Endothelial cell of umbilical vein (primary cell): Measurements from ENCODE around the gene CCT4. TPM values are rescaled to one million over a fixed set of nuclear protein-coding genes. Genes with fewer than 3 reads are reported as not detected.

ENCODE experiments used
- BruUV-seq: library from RNA; stranded (reverse); fragments of 400-500 nt; replicated peaks from 2 replicates; lab custom pipeline; 2021; lab: Mats Ljungman, UMichigan
- CTCF ChIA-PET: fragments of 300-600, 350-600 bp; sonication (Branson Sonifier 250); formaldehyde crosslinking; loops from one replicate; lab custom pipeline; 2021; ENCODE audit warnings: antibody characterized with exemption, inconsistent platforms; lab: Charles Lee
- POLR2A ChIA-PET: fragments of 300-600, 350-600 bp; sonication (Branson Sonifier 250); formaldehyde crosslinking; loops from one replicate; lab custom pipeline; 2021; ENCODE audit warnings: antibody characterized with exemption, inconsistent platforms; lab: Charles Lee
- DNase-seq: peaks from one replicate; pipeline ENCODE4 v3.0.0-alpha.2; 2011; ENCODE audit warnings: low read depth, low spot score
- FAIRE-seq: peaks from 2 replicates; lab custom pipeline; 2011; peaks lifted over from hg19 to GRCh38; lab: Jason Lieb, UNC
- H2AFZ ChIP-seq: 2 replicates; pipeline ENCODE4 v1.6.0; 2012; ENCODE audit warnings: low read depth, low read length, control low read depth, inconsistent platforms
- H3K27ac ChIP-seq: 2 replicates; pipeline ENCODE4 v1.5.1; 2011; ENCODE audit warnings: low read depth, mild to moderate bottlenecking, control low read depth, low read length, moderate library complexity; ENCODE audit not compliant: insufficient read depth
- H3K27me3 ChIP-seq, 2 experiments: 2 replicates each; pipeline versions ENCODE4 v1.6.0 to v1.6.1; 2011; ENCODE audit warnings: low read length in 2 of 2, mixed read lengths in 1 of 2; ENCODE audit not compliant: control insufficient read depth in 2 of 2, insufficient read depth in 2 of 2
- H3K36me3 ChIP-seq, 2 experiments: 2 replicates in 1 of 2; 3 replicates in 1 of 2; pipeline ENCODE4 v1.5.1; 2011; ENCODE audit warnings: low read length in 2 of 2, mild to moderate bottlenecking in 1 of 2, moderate library complexity in 1 of 2; ENCODE audit not compliant: control insufficient read depth in 2 of 2, insufficient read depth in 2 of 2; ENCODE audit errors: extremely low read depth in 1 of 2
- H3K4me1 ChIP-seq: 3 replicates; pipeline ENCODE4 v1.5.1; 2011; ENCODE audit warnings: mild to moderate bottlenecking, low read length; ENCODE audit not compliant: control insufficient read depth, insufficient read depth; ENCODE audit errors: extremely low read depth
- H3K4me2 ChIP-seq: 2 replicates; pipeline ENCODE4 v1.6.1; 2011; ENCODE audit warnings: low read length, control low read depth, mixed read lengths; ENCODE audit not compliant: insufficient read depth
- H3K4me3 ChIP-seq, 3 experiments: fragments of 200-600 bp in 1 of 3; sonication (generic), shearing (Covaris generic) in 1 of 3; replicated peaks in 1 of 3; 2 replicates each; pipeline ENCODE4 v1.5.1; 2011 to 2016; ENCODE audit warnings: control low read depth in 3 of 3, low read length in 3 of 3, mild to moderate bottlenecking in 2 of 3, inconsistent platforms in 1 of 3, low read depth in 1 of 3, moderate library complexity in 1 of 3; ENCODE audit not compliant: insufficient read depth in 1 of 3
- H3K79me2 ChIP-seq: 2 replicates; pipeline ENCODE4 v1.6.0; 2012; ENCODE audit warnings: low read length, inconsistent platforms; ENCODE audit not compliant: control insufficient read depth, insufficient read depth
- H3K9ac ChIP-seq: replicated peaks from 2 replicates; pipeline ENCODE3; 2011; ENCODE audit warnings: low read length, control low read depth; ENCODE audit not compliant: insufficient read depth; ENCODE audit errors: extremely low read depth
- H3K9me1 ChIP-seq: replicated peaks from 3 replicates; pipeline ENCODE4 v1.6.0; 2011; ENCODE audit warnings: mild to moderate bottlenecking, low read length; ENCODE audit not compliant: control insufficient read depth, insufficient read depth; ENCODE audit errors: extremely low read depth
- H3K9me3 ChIP-seq: replicated peaks from 2 replicates; pipeline ENCODE4 v1.5.1; 2012; ENCODE audit warnings: low read length, inconsistent platforms; ENCODE audit not compliant: control insufficient read depth, insufficient read depth
- H4K20me1 ChIP-seq: replicated peaks from 2 replicates; pipeline ENCODE3; 2011; ENCODE audit warnings: mild to moderate bottlenecking, low read length; ENCODE audit not compliant: control insufficient read depth, insufficient read depth; ENCODE audit errors: extremely low read depth
- CTCF ChIP-seq, 2 donors: IDR thresholded peaks; 1 replicate in 1 of 2; 2 replicates in 1 of 2; pipeline ENCODE4 v1.5.1; 2011; ENCODE audit warnings: low read length in 2 of 2, mild to moderate bottlenecking in 2 of 2, moderate library complexity in 2 of 2, control low read depth in 1 of 2, inconsistent platforms in 1 of 2, low read depth in 1 of 2; ENCODE audit not compliant: insufficient read depth in 1 of 2; ENCODE audit errors: extremely low read depth in 1 of 2
- EZH2 ChIP-seq: IDR thresholded peaks from 2 replicates; pipeline ENCODE4 v1.6.1; 2012; ENCODE audit warnings: borderline replicate concordance, low read depth, mild to moderate bottlenecking, moderate library complexity, low read length, inconsistent platforms; ENCODE audit not compliant: severe bottlenecking
- FOS ChIP-seq: IDR thresholded peaks from 2 replicates; pipeline ENCODE4 v1.6.1; 2011; ENCODE audit warnings: mild to moderate bottlenecking, low read length, moderate library complexity, borderline replicate concordance; ENCODE audit not compliant: insufficient read depth
- GATA2 ChIP-seq: IDR thresholded peaks from 2 replicates; pipeline ENCODE4 v1.7.0; 2011; ENCODE audit warnings: low read depth, mild to moderate bottlenecking, moderate library complexity, mixed read lengths, low read length; ENCODE audit not compliant: insufficient read length, insufficient read depth
- JUN ChIP-seq: IDR thresholded peaks from 2 replicates; pipeline ENCODE4 v1.6.1; 2011; ENCODE audit warnings: borderline replicate concordance, low read depth; ENCODE audit not compliant: insufficient read length, insufficient read depth
- MAX ChIP-seq: IDR thresholded peaks from 2 replicates; pipeline ENCODE4 v1.6.1; 2011; ENCODE audit not compliant: insufficient read depth, insufficient read length
- MYC ChIP-seq: IDR thresholded peaks from one replicate; pipeline ENCODE4 v1.6.1; 2011; ENCODE audit warnings: mild to moderate bottlenecking, low read depth, low read length
- POLR2A ChIP-seq: IDR thresholded peaks from 2 replicates; pipeline ENCODE4 v1.6.1; 2012; ENCODE audit warnings: low read depth, mild to moderate bottlenecking, control low read depth, low read length
- dilution Hi-C: fragments of 300-500 bp; cut with MboI; formaldehyde crosslinking; loops from one replicate; pipeline ENCODE4 v1.15.0; 2019; ENCODE audit warnings: low sequenced_read_pairs; ENCODE audit not compliant: extremely low pct_ligation_motif_present
- intact Hi-C: fragments of 100-400 bp; cut with micrococcal nuclease; formaldehyde crosslinking; loops from one replicate; pipeline ENCODE4 v1.10.0; 2022
- polyA plus RNA-seq, 4 experiments: library from polyadenylated mRNA; depleted of rRNA in 3 of 4; stranded (reverse) in 3 of 4; unstranded in 1 of 4; fragments of >200 nt; gene quantifications; 2 replicates each; pipeline versions ENCODE4 v1.2.1 to v1.2.3, GENCODE V29; 2011 to 2012; ENCODE audit warnings: missing spikeins in 1 of 4
- total RNA-seq: library from RNA; stranded (reverse); gene quantifications from 2 replicates; pipeline ENCODE4 v1.2.3, GENCODE V29; 2021

Gene CCT4
- total and polyA plus RNA-seq, 2 donors (not counting 3 experiments of a cell fraction or from before 2014, with no cell fraction given), result 78.5 to 220 TPM

DNA sequence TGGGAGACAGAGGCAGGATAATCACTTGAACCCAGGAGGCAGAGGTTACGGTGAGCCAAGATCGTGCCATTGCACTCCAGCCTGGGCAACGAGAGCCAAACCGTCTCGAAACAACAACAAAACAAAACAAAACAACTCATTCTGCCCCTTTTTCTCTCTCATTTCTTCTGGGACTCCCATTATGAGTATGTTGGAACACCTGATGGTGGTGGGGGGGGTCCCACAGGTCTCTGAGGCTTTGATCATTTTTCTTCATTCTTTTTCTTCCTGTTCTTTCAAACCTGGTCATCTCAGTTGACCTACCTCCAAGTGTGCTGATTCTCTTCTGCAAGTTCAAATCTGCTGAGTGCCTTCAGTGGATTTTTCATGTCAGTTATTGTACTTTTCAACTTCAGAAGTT is 26.4 kb downstream of the CCT4 start:
- Histone ChIP-seq H2AFZ (no peak overlapping the region), H3K4me1 (no peaks in the 10 kb centered on the region), H3K9me3 (no peaks in the 10 kb centered on the region), H3K79me2 (no peaks in the 10 kb centered on the region), H3K27ac (no peak overlapping the region), H3K36me3 (peaks cover 2 to 8% of the 10 kb centered on the region in 2 experiments), H3K27me3 (no peaks in the 10 kb centered on the region), H3K9ac (no peak overlapping the region), H4K20me1 (no peaks in the 10 kb centered on the region), H3K4me3 (no peak overlapping the region), H3K4me2 (no peak overlapping the region), H3K9me1 (no peaks in the 10 kb centered on the region)
- TF ChIP-seq MAX (no peak), CTCF (IDR thresholded peaks at IDR 0.05; ENCODE audit: extremely low read depth in 1 of 2, insufficient read depth in 1 of 2, low read depth in 1 of 2, low read length in 2 of 2) (no peak), MYC (no peak), GATA2 (no peak), EZH2 (no peak), JUN (no peak), FOS (no peak), POLR2A (no peak)
- CTCF ChIA-PET, result no interaction called here
- POLR2A ChIA-PET, result no interaction called here
- intact Hi-C loops, result no loop called here
- FAIRE-seq, result no peak
- no TSS peak for BruUV-seq
- dilution Hi-C loops, result no loop called here
- no peak for DNase-seq
